GM12878 (cell line): Measurements from ENCODE around the gene ENDOU. TPM values are rescaled to one million over a fixed set of nuclear protein-coding genes. Genes with fewer than 3 reads are reported as not detected.

ENCODE experiments used
- ATAC-seq: fragments of 200-7000 bp; cut with Tn5 transposase; 3 replicates; pipeline ENCODE4 v1.9.1; 2020; ENCODE audit warnings: mild to moderate bottlenecking, moderate library complexity
- BruUV-seq: library from RNA; stranded (reverse); fragments of 400-500 nt; replicated peaks from 2 replicates; lab custom pipeline; 2021; lab: Mats Ljungman, UMichigan
- CTCF ChIA-PET: fragments of 300-600 bp; sonication (Branson Sonifier 250); formaldehyde crosslinking; extraction: SDS; loops from one replicate; lab custom pipeline; 2021; ENCODE audit warnings: inconsistent platforms; lab: Yijun Ruan, JAX
- POLR2A ChIA-PET: fragments of 350-600 bp; formaldehyde crosslinking; extraction: SDS; loops from one replicate; lab custom pipeline; 2021; ENCODE audit warnings: inconsistent platforms; lab: Charles Lee
- RAD21 ChIA-PET: fragments of 300-600 bp; sonication (Branson Sonifier 250); formaldehyde crosslinking; loops from one replicate; lab custom pipeline; 2023; ENCODE audit warnings: antibody characterized with exemption; ENCODE audit not compliant: unreplicated experiment; lab: Charles Lee
- SMC1A ChIA-PET: fragments of 300-600 bp; sonication (Branson Sonifier 250); formaldehyde crosslinking; loops from one replicate; lab custom pipeline; 2023; ENCODE audit not compliant: unreplicated experiment, uncharacterized antibody; lab: Charles Lee
- DNase-seq: peaks from one replicate; pipeline ENCODE4 v3.0.0-alpha.2; 2011; ENCODE audit warnings: low read depth, low spot score
- FAIRE-seq: peaks from 3 replicates; lab custom pipeline; 2011; peaks lifted over from hg19 to GRCh38; lab: Jason Lieb, UNC
- H2AFZ ChIP-seq: 2 replicates; pipeline ENCODE4 v1.6.0; 2011; ENCODE audit warnings: low read depth, low read length, control low read depth; ENCODE audit not compliant: control insufficient read depth
- H3K27ac ChIP-seq: 2 replicates; pipeline ENCODE4 v1.5.1; 2011; ENCODE audit warnings: control low read depth; ENCODE audit not compliant: control insufficient read depth, insufficient read depth
- H3K27me3 ChIP-seq, 2 experiments: replicated peaks in 1 of 2; 2 replicates each; pipeline versions ENCODE4 v1.6.0 to v1.6.1; 2011; ENCODE audit warnings: low read length in 1 of 2; ENCODE audit not compliant: control insufficient read depth in 2 of 2, insufficient read depth in 2 of 2
- H3K36me3 ChIP-seq, 2 experiments: 2 replicates each; pipeline ENCODE4 v1.5.1; 2011; ENCODE audit warnings: low read length in 1 of 2; ENCODE audit not compliant: control insufficient read depth in 2 of 2, insufficient read depth in 2 of 2
- H3K4me1 ChIP-seq: 2 replicates; pipeline ENCODE4 v1.6.1; 2011; ENCODE audit warnings: mild to moderate bottlenecking, low read length, moderate library complexity, mixed read lengths; ENCODE audit not compliant: control insufficient read depth, insufficient read depth
- H3K4me2 ChIP-seq: 2 replicates; pipeline ENCODE4 v1.6.0; 2011; ENCODE audit warnings: control low read depth; ENCODE audit not compliant: control insufficient read depth, insufficient read depth
- H3K4me3 ChIP-seq: fragments of 200-600 bp; sonication (generic); 2 replicates; pipeline ENCODE4 v1.5.1; 2016
- H3K79me2 ChIP-seq: 2 replicates; pipeline ENCODE4 v1.6.0; 2011; ENCODE audit warnings: low read length; ENCODE audit not compliant: control insufficient read depth, insufficient read depth
- H3K9ac ChIP-seq: 2 replicates; pipeline ENCODE4 v1.8.0; 2011; ENCODE audit warnings: low read length, control low read depth, mixed read lengths; ENCODE audit not compliant: control insufficient read depth, insufficient read depth
- H3K9me3 ChIP-seq: replicated peaks from 3 replicates; pipeline ENCODE4 v1.5.1; 2011; ENCODE audit warnings: mild to moderate bottlenecking, low read length; ENCODE audit not compliant: control insufficient read depth, insufficient read depth
- H4K20me1 ChIP-seq: 2 replicates; pipeline ENCODE4 v1.6.0; 2011; ENCODE audit not compliant: control insufficient read depth, insufficient read depth
- CTCF ChIP-seq, 3 experiments: IDR thresholded peaks in 2 of 3; conservative IDR thresholded peaks in 1 of 3; 2 replicates each; pipeline ENCODE4 v1.5.1; 2011; ENCODE audit warnings: low read depth in 3 of 3, low read length in 3 of 3, mild to moderate bottlenecking in 3 of 3, control low read depth in 2 of 3, moderate library complexity in 2 of 3, inconsistent platforms in 1 of 3, mixed read lengths in 1 of 3; ENCODE audit not compliant: control insufficient read depth in 2 of 3, insufficient read depth in 1 of 3; ENCODE audit errors: extremely low read depth in 1 of 3
- EED ChIP-seq: sonication (generic); IDR thresholded peaks from 2 replicates; pipeline ENCODE4 v1.6.1; 2016; ENCODE audit warnings: antibody characterized with exemption, low read depth
- POLR2AphosphoS5 ChIP-seq: IDR thresholded peaks from 2 replicates; pipeline ENCODE4 v1.6.1; 2011; ENCODE audit warnings: mild to moderate bottlenecking, low read length, inconsistent platforms
- RAD21 ChIP-seq: IDR thresholded peaks from 2 replicates; pipeline ENCODE4 v1.6.1; 2011; ENCODE audit warnings: mild to moderate bottlenecking, low read depth, low read length, moderate library complexity; ENCODE audit not compliant: insufficient read depth
- RUNX3 ChIP-seq: IDR thresholded peaks from 2 replicates; pipeline ENCODE4 v1.6.1; 2012; ENCODE audit warnings: low read length, inconsistent platforms
- SMC3 ChIP-seq: IDR thresholded peaks from 2 replicates; pipeline ENCODE4 v1.6.1; 2011; ENCODE audit warnings: low read length, improper control_type of control experiment, borderline replicate concordance
- WGBS: methylation state at CpG from one replicate; pipeline ENCODE4 v1.1.6; 2016; ENCODE audit warnings: low lambda C conversion rate; ENCODE audit not compliant: insufficient replicate concordance, insufficient coverage; ENCODE audit errors: missing lambda C conversion rate; 5-methylcytosine and 5-hydroxymethylcytosine counted together
- in situ Hi-C: fragments of 300-500 bp; cut with MboI; formaldehyde crosslinking; loops from 9 replicates; pipeline ENCODE4 v1.14.3; 2018; ENCODE audit warnings: mixed read lengths
- intact Hi-C: fragments of 100-400 bp; cut with micrococcal nuclease; formaldehyde crosslinking; loops from one replicate; pipeline ENCODE4 v1.14.2; 2022; ENCODE audit not compliant: unreplicated experiment
- polyA plus RNA-seq, 11 experiments: library from polyadenylated mRNA; depleted of rRNA in 4 of 11; unstranded in 6 of 11; stranded (reverse) in 5 of 11; fragments of >200 nt; fragmentation: Nextera tagmentation in 4 of 11; fragmentation: Illumina TruSeq in 1 of 11; extraction: Ambion mirVana in 4 of 11; extraction: Trizol in 1 of 11; gene quantifications; 1 replicate in 1 of 11; 2 replicates in 10 of 11; pipeline versions ENCODE4 v1.2.1 to v1.2.3, GENCODE V29; 2011 to 2016; ENCODE audit warnings: inconsistent platforms in 2 of 11, missing spikeins in 2 of 11, low read depth in 1 of 11
- total RNA-seq, 4 experiments: library from RNA; depleted of rRNA in 3 of 4; stranded (reverse); fragments of >200 nt in 3 of 4; fragmentation: Illumina TruSeq in 1 of 4; extraction: Trizol in 1 of 4; gene quantifications; 2 replicates each; pipeline versions ENCODE4 v1.2.1 to v1.2.3, GENCODE V29; 2013 to 2021

ENDOU gene
- total and polyA plus RNA-seq, 10 of the 15 experiments (the other 5 are each of a cell fraction or from before 2014, with no cell fraction given) = 0.03 to 0.17 (median 0.10) TPM; not detected in 4

GRCh38 chr12:47744005-47744651 lies 18.8 kb upstream of the ENDOU start:
- no peaks in the 10 kb centered on the region for H3K79me2 ChIP-seq
- ChIA-PET CTCF (interaction anchor here (0.8 to 10.4 kb wide), 17 partner anchors 12 to 874 kb away, joined by 3 to 814 read pairs (median 36); partner anchors contain the start of genes ENDOU, RAPGEF3, RPAP3 and SLC48A1), POLR2A (interaction anchor here (1.4 to 5.5 kb wide), 4 partner anchors 11 to 24 kb away, joined by 3 to 40 read pairs (median 9); partner anchors contain the start of gene RAPGEF3), RAD21 (interaction anchor here (1.3 to 7.8 kb wide), 11 partner anchors 12 to 96 kb away, joined by 3 to 327 read pairs (median 42); partner anchors contain the start of genes ENDOU, RAPGEF3 and SLC48A1), SMC1A (interaction anchor here (1.3 to 10.3 kb wide), 10 partner anchors 14 to 142 kb away, joined by 4 to 277 read pairs (median 66); partner anchors contain the start of genes ENDOU, RAPGEF3, RPAP3 and SLC48A1)
- intact Hi-C loops (no loop called here), in situ Hi-C loops (no loop called here)
- no peak overlapping the region for H2AFZ ChIP-seq
- TF ChIP-seq CTCF (IDR thresholded peaks at IDR 0.05 in 2 of 3, conservative IDR thresholded peaks at IDR 0.05 in 1 of 3; ENCODE audit: control insufficient read depth in 2 of 3, extremely low read depth in 1 of 3, insufficient read depth in 1 of 3, low read depth in 3 of 3, low read length in 3 of 3) = peak; percentile 62 to 73 (median 64); a peak in 5 of 6 replicates
- no peak for TF ChIP-seq POLR2AphosphoS5
- no peak for TF ChIP-seq EED
- TF ChIP-seq RAD21 = peak; percentile 62
- TF ChIP-seq RUNX3 = peak; percentile 35
- TF ChIP-seq SMC3 = peak; percentile 74; the same call in 1 of the 2 replicates
- H3K27me3 ChIP-seq = no peaks in the 10 kb centered on the region
- H3K4me2 ChIP-seq = no peak overlapping the region
- H3K36me3 ChIP-seq = no peaks in the 10 kb centered on the region
- FAIRE-seq (no peak), DNase-seq (no peak), ATAC-seq (no peak)
- no peaks in the 10 kb centered on the region for H4K20me1 ChIP-seq
- H3K27ac ChIP-seq = no peak overlapping the region
- H3K4me1 ChIP-seq = peaks cover 30% of the 10 kb centered on the region
- H3K9me3 ChIP-seq = no peaks in the 10 kb centered on the region
- no TSS peak for BruUV-seq
- WGBS = 10% methylated on average over 10 of the region's 10 CpGs
- no peak overlapping the region for H3K9ac ChIP-seq
- no peak overlapping the region for H3K4me3 ChIP-seq
